ENCODE data around the gene STK33.

Gene STK33

GRCh38 chr11:8408151-8408941 lies 185.7 kb downstream of the STK33 start:
- no peak for DNase-seq

- no peak for DNase-seq
These were observed 190.7 kb downstream of the STK33 start for GRCh38 chr11:8403310-8403709.

- no peak for DNase-seq
These were observed 201.1 kb downstream of the STK33 start for GRCh38 chr11:8392886-8393285.

GRCh38 chr11:8392166-8392565 lies 201.9 kb downstream of the STK33 start:
- no peak for DNase-seq

GRCh38 chr11:8390851-8391612 lies 203.0 kb downstream of the STK33 start:
- DNase-seq: no peak

GRCh38 chr11:8389029-8389996 lies 204.7 kb downstream of the STK33 start:
- no peak for DNase-seq

- no peak for DNase-seq
These were observed 206.3 kb downstream of the STK33 start for GRCh38 chr11:8387693-8388092.

GRCh38 chr11:8387141-8387540 lies 206.9 kb downstream of the STK33 start:
- DNase-seq: no peak

GRCh38 chr11:8386134-8386864 lies 207.7 kb downstream of the STK33 start:
- DNase-seq: no peak

- DNase-seq: no peak
These were observed 209.7 kb downstream of the STK33 start for GRCh38 chr11:8384199-8384821.

- no peak for DNase-seq
These were observed 210.4 kb downstream of the STK33 start for GRCh38 chr11:8383627-8384026.

GRCh38 chr11:8383227-8383626 lies 210.8 kb downstream of the STK33 start:
- DNase-seq: no peak

- DNase-seq: no peak
These were observed 211.5 kb downstream of the STK33 start for GRCh38 chr11:8382436-8383053.

- DNase-seq: no peak
These were observed 212.1 kb downstream of the STK33 start for GRCh38 chr11:8381871-8382396.

GRCh38 chr11:8381343-8381742 lies 212.7 kb downstream of the STK33 start:
- DNase-seq: no peak

GRCh38 chr11:8375932-8376331 lies 218.1 kb downstream of the STK33 start:
- no peak for DNase-seq

GRCh38 chr11:8375460-8375859 lies 218.6 kb downstream of the STK33 start:
- no peak for DNase-seq

GRCh38 chr11:8374716-8375115 lies 219.3 kb downstream of the STK33 start:
- DNase-seq: no peak

- no peak for DNase-seq
These were observed 220.3 kb downstream of the STK33 start for GRCh38 chr11:8373519-8374432.

All from NCI-H187 treated with DMSO at 0.1 percent for 48 hours (cell line).